GM19351 (cell line): ENCODE data around the gene CALM3.

ENCODE experiments used
- ATAC-seq: cut with Tn5 transposase; IDR thresholded peaks from one replicate; pipeline ENCODE4 v1.9.1; 2021; ENCODE audit warnings: mild to moderate bottlenecking, moderate library complexity; ENCODE audit not compliant: unreplicated experiment

CALM3 gene

DNA sequence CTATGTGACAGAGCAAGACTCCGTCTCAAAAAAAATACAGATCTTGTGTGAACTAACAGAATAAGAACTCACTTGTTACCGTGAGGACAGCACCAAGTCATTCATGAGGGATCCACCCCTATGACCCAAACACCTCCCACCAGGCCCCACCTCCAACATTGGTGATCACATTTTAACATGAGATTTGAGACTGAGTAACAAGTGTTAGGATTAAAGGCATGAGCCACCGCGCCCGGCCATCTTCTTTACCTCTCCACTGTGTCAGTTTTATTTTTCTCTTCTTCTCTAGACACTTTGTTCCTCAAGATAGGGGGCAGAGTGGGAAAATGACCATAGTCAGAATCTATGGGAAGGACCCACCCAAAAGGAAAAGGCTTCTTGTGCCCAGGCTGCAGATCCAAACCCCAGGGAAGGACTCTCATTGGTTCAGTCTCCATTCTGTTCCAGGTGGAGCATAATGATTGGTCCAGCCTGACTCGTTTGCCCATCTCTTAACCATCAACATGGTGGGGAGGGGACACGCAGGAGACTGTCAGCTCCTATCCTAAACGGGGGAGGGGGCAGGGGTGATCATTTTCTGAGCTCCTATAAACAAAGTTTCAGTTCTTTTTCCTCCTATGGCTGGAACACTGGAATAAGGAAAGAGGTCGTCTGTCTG, 1.3 kb upstream of the CALM3 start:
- ATAC-seq: no peak

DNA sequence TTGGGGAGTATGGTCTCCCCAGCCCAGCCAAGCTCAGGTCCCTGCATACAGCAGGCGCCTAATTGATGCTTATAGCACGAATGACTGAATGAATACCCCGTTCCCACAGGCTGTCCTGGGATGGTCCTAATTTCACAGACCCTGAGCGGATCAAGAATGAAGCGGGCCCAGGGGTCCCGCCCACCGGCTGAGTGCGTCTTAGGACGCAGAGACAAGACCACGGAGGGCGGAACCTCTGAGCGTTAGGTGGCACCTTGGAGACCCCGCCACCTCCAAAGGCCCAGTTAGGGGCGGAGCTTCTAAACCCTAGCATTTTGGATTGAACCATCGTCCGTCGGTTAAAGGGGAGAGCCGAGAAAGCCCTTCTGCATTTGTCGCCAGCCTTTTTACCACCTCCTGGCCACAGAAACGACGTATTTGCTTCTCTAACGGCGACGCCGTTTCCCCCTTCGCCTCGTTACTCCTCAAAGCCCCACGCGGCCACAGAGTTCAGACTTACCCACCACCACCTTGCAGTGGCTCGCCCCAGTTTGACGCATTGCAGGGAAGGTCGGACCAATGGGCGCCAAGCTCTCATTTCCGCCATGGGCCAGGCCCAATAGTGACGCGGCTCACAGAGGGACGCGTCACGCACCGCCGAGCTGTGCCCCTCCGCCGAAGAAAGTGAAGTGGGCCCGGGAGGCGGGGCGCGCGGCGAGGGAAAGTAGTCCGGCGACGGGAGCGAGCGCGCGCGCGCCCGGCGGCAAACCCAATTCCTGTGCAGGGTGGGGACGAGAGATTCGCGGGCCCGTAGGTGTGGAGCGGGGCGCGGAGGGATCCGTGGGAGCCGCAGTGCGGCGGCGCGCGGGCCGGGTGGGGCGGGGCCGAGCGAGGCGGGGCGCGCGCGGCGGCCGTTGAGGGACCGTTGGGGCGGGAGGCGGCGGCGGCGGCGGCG, 479 bp upstream of the CALM3 start:
- ATAC-seq: peak; percentile 71

DNA sequence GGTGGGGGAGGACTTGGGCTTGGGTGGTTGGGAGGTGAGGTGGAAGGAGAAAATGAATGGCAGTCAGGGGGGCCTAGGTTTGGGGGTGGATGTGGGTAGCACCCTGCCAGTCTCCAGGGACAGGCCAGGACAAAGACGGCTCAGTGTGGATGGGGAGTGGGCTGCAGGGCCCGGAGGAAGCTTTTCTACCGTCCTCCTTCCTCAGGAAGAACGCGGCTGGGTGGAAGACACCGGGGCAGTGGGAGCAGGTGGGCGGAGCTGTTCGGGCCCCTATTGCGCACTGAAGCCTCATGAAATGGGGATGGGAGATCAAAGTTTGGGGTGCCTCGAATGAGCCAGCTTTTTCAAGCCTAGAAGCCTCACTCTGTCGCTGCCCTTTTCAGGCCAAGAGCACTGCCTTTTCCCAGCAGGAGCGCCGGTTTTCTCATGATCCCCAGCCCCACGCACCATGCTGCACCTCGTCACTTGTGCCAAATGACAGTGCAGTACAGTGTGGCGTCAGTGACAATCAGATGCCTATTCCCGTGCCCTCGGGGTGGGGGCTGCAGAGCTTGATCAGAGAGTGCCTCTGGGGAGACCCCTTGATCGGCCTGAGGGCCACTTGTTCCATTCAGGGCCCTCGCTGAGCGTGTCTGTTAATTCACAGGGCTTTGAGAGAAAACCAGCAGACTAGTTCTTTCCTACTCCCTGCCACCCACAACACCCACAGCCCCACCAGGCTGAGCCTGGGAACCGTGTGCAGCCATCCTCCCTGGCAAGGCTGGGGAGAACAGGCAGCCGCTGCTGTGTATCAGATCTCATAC, 1.5 kb downstream of the CALM3 start:
- ATAC-seq: no peak

DNA sequence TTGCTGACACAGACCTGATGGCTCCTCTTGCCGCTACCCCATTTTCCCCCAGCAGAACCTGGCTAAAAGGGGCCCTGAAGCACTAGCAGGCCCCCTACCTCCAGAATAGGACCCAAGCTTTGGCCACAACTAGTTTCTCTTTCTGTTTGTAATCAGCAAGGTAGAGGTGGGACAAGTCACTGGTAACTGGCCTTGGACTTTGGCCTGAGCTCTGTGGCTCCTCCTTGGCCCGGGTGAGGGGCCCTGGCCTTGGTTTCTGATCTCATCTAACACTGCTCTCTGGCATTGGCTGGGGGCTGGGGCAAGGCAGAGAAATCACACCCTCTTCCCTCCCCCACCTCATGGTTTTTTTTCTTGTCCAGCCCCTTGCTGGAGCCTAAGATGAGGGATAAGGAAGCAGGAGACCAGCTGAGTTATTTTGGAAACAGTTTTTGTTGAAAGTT, 2.1 kb downstream of the CALM3 start:
- ATAC-seq: no peak

DNA sequence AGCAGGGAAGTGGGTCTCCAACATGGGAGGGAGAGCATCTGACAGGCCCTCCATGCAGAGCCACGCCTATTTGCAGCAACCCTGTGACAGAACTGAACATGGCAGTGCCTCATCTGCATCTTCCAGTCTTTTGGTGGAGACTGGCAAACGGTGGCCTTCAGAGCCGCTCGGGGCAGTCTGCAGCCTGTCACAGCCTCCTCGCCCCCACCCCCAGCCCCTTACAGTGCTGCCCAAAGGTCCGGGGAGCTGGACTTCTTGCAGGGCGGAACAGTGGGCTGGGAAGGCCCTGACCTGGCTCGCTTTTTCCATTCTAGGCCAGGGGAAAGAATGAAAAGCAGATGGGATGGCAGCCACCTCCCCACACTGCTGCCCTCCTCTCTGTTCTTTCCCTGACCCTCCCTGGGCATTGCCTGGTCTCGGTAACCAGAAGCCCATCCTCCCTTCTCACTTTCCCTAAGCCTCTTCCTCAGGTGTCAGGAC, 2.7 kb downstream of the CALM3 start:
- ATAC-seq: no peak

DNA sequence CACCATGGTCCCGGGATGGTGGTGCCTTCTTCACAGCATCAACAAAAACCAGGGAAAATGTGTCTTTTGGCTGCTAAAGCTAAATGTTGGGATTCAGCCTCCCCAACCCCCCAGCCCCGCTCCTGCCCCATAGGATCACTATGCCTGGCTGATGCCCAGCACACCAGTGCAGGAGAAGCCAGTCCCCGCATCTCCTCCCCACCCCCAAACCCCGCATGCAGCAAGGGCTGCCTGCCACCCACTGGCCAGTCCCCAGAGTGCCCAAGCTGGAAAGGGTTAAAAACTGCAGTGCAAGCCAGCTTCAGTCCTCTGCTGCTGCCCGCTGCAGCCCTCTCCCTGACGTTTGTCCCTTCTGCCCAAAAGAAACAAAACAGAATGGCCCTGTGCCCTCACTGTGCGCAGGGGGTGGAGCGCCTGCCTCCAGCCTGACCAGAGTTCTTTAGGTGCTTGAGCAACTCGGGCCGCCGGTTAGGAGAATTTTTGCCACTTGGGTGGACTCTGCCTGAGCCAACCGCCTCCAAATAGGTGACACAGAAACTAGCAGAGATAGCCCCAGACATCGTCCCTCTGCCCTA, 3.7 kb downstream of the CALM3 start:
- ATAC-seq: no peak

DNA sequence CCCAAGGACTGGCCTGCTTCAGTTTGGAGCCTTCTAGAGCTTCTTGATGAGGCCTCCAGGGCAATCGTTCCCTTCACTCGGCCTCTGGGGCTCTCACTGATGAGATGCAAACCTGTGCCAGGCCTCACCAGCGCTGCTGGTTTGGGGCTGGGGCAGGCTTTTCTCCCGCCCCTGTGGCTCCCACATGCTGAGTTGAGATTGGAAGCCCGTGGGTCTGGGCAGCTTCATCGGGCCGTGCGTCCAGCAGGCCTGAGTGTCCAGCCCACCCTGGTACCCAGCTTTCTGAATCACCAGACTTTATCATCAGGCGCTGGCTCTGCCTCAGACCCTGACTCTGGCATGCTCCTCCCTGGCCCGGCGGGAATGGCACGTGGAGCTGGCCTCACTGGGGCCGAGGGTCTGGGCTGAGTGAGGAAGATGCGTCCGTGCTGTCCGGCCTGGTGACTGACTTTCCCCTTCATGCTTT, 4.3 kb downstream of the CALM3 start:
- no peak for ATAC-seq

DNA sequence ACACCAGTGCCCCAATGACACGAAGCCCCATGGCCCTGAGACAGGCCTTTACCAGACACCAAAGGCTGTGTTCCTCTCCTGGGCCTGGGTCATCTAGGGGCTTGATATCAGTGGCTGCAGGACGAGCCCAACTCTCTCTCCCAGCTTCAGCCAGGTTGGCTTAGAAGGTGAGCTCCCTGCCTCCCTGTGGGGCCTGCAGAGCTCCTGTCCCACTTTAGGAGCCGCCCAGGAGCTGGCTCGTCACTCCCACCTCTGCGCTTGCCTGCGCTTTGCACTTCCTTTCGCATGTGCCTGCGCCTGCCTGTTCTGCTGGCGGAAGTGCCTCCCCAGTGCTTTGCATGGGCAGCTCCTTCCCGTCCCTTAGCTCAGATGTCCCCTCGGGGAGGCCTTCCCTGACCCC, 4.9 kb downstream of the CALM3 start:
- ATAC-seq: no peak

DNA sequence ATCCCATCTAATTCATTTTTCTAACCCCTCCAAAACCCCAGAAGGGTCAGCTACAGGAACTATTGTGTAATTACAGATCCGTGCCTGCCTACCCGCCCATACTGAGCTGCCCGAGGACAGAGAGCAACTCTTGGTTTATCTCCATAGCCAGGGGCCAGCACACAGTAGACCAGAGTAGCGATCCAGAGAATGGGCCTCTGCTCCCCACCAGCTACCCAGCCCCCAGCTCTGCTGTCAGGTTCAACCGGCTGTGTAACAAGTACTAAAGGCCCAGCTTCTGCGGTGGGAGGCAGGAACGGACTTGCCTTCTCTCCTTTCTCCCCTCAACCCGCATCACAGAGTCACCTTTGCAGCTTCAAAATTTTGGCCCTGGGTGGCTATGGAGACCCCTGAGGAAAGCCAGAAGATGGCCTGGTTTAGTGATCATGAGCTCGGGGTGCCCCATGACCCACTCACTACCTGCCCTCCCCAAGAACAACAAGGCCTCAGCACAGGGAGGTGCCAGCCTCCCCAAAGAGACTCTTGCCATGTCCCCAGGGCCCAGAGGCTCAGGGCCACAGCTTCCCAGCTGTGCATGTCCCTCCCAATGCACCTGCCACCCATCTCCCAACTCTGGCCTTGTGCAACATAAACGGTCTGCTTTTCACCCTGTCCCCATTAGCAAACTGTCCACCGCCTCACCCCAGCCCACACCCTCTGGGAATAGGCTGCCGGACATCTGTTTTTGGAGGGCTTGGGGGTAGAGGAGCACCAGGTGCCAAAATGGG, 5.7 kb downstream of the CALM3 start:
- no peak for ATAC-seq

DNA sequence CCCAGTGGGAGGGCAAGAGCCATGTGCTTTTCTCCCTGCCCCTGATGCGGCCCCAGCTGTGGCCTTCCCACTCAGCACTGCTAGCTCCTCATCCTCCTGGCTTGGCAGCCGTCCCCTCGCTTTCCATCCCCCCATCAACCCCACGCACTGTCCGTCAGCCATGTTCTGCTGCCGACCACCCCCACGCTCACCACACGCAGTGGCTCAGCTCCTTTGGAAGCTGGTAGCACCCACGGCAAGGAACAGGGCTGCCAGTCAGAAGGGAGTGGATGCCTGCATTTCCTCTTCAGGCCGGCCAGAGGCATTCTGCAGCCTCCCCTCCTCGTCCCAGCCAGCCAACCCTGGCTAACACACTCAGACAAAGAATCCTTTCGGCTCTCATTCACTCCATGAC, 6.3 kb downstream of the CALM3 start:
- no peak for ATAC-seq

DNA sequence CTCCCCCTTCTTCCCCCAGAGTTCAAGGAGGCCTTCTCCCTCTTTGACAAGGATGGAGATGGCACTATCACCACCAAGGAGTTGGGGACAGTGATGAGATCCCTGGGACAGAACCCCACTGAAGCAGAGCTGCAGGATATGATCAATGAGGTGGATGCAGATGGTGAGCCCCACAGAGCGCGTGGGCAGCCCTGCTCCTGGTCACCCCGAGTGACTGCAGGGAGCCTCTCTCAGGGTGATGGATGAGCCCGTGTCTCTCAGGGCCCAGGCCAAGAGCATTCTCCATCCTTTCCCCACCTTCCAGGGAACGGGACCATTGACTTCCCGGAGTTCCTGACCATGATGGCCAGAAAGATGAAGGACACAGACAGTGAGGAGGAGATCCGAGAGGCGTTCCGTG, 7.0 kb downstream of the CALM3 start:
- ATAC-seq: no peak

DNA sequence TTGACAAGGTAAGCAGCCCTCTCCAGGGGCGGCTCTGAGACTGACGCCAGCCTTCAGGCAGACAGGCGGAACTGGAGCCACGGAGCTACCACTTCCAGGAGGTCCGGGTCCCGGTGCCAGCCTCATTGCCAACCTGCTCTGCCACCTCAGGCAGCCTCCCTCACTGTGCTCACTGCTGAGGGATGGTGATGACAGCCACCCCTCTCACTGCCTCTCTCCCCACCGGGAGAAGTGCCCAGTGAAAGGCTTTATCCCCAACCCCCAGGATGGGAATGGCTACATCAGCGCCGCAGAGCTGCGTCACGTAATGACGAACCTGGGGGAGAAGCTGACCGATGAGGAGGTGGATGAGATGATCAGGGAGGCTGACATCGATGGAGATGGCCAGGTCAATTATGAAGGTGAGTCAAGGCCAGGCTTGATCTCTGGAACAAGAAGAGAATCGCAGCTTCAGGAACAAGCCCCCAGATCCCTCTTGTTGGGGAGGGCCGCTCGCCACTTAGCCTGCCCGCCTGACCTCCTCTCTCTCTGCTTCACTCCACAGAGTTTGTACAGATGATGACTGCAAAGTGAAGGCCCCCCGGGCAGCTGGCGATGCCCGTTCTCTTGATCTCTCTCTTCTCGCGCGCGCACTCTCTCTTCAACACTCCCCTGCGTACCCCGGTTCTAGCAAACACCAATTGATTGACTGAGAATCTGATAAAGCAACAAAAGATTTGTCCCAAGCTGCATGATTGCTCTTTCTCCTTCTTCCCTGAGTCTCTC, 7.6 kb downstream of the CALM3 start:
- no peak for ATAC-seq

DNA sequence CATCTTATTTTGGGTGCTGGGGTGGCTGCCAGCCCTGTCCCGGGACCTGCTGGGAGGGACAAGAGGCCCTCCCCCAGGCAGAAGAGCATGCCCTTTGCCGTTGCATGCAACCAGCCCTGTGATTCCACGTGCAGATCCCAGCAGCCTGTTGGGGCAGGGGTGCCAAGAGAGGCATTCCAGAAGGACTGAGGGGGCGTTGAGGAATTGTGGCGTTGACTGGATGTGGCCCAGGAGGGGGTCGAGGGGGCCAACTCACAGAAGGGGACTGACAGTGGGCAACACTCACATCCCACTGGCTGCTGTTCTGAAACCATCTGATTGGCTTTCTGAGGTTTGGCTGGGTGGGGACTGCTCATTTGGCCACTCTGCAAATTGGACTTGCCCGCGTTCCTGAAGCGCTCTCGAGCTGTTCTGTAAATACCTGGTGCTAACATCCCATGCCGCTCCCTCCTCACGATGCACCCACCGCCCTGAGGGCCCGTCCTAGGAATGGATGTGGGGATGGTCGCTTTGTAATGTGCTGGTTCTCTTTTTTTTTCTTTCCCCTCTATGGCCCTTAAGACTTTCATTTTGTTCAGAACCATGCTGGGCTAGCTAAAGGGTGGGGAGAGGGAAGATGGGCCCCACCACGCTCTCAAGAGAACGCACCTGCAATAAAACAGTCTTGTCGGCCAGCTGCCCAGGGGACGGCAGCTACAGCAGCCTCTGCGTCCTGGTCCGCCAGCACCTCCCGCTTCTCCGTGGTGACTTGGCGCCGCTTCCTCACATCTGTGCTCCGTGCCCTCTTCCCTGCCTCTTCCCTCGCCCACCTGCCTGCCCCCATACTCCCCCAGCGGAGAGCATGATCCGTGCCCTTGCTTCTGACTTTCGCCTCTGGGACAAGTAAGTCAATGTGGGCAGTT, 8.6 kb downstream of the CALM3 start:
- ATAC-seq: no peak

DNA sequence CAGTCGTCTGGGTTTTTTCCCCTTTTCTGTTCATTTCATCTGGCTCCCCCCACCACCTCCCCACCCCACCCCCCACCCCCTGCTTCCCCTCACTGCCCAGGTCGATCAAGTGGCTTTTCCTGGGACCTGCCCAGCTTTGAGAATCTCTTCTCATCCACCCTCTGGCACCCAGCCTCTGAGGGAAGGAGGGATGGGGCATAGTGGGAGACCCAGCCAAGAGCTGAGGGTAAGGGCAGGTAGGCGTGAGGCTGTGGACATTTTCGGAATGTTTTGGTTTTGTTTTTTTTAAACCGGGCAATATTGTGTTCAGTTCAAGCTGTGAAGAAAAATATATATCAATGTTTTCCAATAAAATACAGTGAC, 9.3 kb downstream of the CALM3 start:
- no peak for ATAC-seq

DNA sequence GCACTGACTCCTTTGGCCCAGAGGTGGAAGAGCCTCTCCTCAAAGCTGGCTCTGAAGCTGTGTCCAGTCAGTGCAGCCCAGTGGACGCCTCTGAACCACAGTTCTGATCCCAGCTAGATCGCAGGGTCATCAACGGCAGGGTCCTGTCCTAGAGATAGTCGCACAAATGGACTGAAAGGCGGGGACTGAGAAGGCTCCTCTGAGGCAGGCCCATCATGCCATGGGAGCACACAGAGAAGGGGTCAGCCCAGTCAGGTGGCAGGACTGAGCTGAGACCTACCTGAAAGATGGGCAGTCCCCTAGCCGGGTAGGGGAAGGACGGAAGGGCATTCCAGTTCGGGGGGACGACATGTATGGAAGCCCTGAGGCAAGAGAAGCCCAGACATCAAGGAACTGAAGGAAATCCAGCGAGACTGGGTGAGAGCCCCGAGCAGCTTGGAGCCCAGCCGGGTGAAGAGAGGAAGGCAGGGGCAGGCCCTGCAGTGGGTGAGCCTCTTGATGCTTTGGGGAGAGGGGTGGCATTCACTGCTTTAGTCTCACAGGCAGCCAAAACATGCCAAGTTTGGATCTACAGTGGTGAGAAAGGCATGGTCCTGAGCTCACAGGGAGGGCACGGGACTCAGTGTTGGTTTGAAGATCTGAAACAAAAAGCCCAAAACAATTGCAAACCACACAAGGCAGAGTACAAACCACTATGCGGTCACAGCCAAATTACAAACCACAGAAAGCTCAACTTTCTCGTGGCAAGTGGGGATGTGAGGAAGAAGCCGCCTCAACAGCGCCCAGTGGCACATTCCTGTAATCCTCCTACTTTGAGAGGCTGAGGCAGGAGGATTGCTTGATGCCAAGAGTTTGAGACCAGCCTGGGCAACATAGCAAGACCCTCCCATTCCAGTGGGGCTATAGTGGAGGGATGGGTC, 10.0 kb downstream of the CALM3 start:
- no peak for ATAC-seq

DNA sequence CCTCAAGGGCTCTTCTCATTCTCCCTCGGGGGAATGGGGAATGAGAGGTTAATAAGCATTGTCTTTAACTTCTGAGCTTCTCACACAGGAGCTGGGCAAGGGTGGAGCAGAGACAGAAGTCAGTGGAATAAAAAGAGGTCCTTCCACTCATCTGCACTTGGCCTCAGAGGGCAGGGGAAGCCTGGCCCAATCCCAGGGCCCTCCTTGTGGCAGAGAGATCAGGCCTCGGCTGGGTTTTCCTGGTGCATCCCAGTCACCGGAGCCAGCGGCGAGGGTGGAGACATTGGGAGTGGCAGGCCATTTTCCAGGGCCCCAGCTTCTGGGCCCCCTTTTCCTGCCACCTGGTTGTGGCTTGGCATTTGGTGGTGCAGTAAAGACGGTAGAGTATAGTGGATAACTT, 10.6 kb downstream of the CALM3 start:
- no peak for ATAC-seq

DNA sequence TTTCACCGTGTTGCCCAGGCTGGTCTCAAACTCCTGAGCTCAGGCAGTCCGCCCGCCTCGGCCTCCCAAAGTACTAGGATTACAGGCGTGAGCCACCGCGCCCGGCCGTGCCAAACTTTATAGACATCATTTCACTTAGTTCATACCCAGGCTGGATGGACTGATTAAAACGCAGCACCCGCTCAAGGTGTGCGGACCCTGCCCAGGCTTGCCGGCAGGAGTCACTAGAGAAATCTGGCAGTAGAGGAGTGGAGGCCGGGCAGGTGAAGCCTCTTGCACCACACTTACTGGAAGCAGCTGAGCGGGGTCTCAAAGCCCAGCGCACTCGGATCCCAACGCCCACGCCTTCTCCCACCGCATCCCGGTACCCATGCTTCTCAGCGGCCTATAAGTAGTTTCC, 12.4 kb downstream of the CALM3 start:
- ATAC-seq: no peak
